Central memory CD8-positive, alpha-beta T cell (primary cell): ENCODE results near the gene TAF13.
A peak's percentile ranks its signal among the peaks of the same experiment; 100 is the strongest.
"Not testable (repeated sequence)": the region's sequence is repeated elsewhere in the genome, so short reads cannot be mapped to it uniquely, and the experiment has no call there.

ENCODE experiments used
- ATAC-seq: fragments of 150-1000 bp; cut with Tn5 transposase; replicated peaks from 2 replicates; pipeline ENCODE4 v1.10.0; 2022; ENCODE audit warnings: mild to moderate bottlenecking, moderate FRiP score, moderate number of reproducible peaks; ENCODE audit not compliant: poor library complexity, severe bottlenecking; ENCODE audit errors: extremely low read depth
- DNase-seq, 2 donors: peaks; one replicate each; pipeline ENCODE4 v3.0.0; 2021; ENCODE audit warnings: low spot score in 2 of 2
- H3K27ac Mint-ChIP-seq: one replicate; pipeline ENCODE4 v1.8.0; 2022; ENCODE audit warnings: low read depth, mild to moderate bottlenecking, moderate library complexity, mixed read lengths
- H3K27me3 Mint-ChIP-seq: one replicate; pipeline ENCODE4 v1.8.0; 2022; ENCODE audit warnings: mixed read lengths
- H3K36me3 Mint-ChIP-seq: one replicate; pipeline ENCODE4 v1.8.0; 2022; ENCODE audit warnings: mild to moderate bottlenecking, moderate library complexity, mixed read lengths; ENCODE audit not compliant: insufficient read depth
- H3K4me1 Mint-ChIP-seq: one replicate; pipeline ENCODE4 v1.8.0; 2022; ENCODE audit warnings: mixed read lengths
- H3K4me3 Mint-ChIP-seq: one replicate; pipeline ENCODE4 v1.8.0; 2022; ENCODE audit warnings: mild to moderate bottlenecking, moderate library complexity, mixed read lengths
- H3K9me3 Mint-ChIP-seq: one replicate; pipeline ENCODE4 v1.8.0; 2022; ENCODE audit warnings: mixed read lengths

Gene TAF13

DNA sequence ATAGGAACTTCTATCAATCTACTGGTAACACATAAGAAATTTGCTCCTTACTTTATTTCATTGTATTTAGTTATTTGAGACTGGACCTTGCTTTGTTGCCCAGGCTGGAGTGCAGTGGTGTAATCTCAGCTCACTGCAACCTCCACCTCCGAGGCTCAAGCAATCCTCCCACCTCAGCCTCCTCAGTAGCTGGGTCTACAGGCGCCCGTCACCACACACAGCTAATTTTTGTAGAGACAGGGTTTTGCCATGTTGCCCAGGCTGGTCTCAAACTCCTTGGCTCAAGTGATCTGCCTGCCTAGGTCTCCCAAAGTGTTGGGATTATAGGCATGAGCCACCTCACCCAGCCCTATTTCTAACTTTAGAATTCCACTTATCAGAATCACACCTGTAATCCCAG, 23.7 kb downstream of the TAF13 start:
- not testable (repeated sequence) for H3K27ac Mint-ChIP-seq, H3K27me3 Mint-ChIP-seq, H3K4me1 Mint-ChIP-seq, DNase-seq, H3K4me3 Mint-ChIP-seq, H3K36me3 Mint-ChIP-seq, ATAC-seq, H3K9me3 Mint-ChIP-seq

GRCh38 chr1:109050228-109050995, 25.4 kb downstream of the TAF13 start:
- H3K4me3 Mint-ChIP-seq, result no peak overlapping the region
- no peaks in the 10 kb centered on the region for H3K4me1 Mint-ChIP-seq

DNA sequence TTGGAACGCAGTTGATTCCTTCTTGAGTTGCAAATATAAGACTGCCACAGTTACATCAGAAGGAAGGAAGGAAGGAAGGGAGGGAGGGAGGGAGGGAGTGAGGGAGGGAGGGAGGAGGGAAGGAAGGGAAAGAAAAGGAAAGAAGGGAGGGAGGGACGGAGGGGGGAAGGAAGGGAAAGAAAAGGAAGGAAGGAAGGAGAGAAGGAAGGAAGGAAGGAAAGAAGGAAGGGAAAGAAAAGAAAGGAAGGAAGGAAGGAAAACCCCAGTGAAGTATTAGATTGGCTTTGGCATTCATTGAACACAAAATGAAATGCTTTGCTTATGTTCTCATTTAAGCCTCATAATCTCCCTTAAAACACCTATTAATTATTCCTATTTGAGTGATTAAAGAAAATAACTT, 27.5 kb downstream of the TAF13 start:
- Mint-ChIP-seq H3K9me3 (no peaks in the 10 kb centered on the region), H3K4me3 (no peak overlapping the region), H3K4me1 (no peaks in the 10 kb centered on the region), H3K27ac (no peak overlapping the region), H3K36me3 (no peaks in the 10 kb centered on the region), H3K27me3 (no peaks in the 10 kb centered on the region)
- no peak for ATAC-seq
- no peak for DNase-seq

More at GRCh38 chr1:109050228-109050995, 25.4 kb downstream of the TAF13 start:
- Mint-ChIP-seq H3K27me3 (no peaks in the 10 kb centered on the region), H3K9me3 (no peaks in the 10 kb centered on the region), H3K36me3 (no peaks in the 10 kb centered on the region), H3K27ac (no peak overlapping the region)
- no peak for DNase-seq
- ATAC-seq, result no peak

- H3K4me1 Mint-ChIP-seq, result peaks cover 4% of the 10 kb centered on the region
- no peaks in the 10 kb centered on the region for H3K36me3 Mint-ChIP-seq
- H3K27ac Mint-ChIP-seq, result no peak overlapping the region
- ATAC-seq (no peak), DNase-seq (no peak)
- no peak overlapping the region for H3K4me3 Mint-ChIP-seq
- no peaks in the 10 kb centered on the region for H3K9me3 Mint-ChIP-seq
- H3K27me3 Mint-ChIP-seq, result no peaks in the 10 kb centered on the region
Observed at GRCh38 chr1:109047339-109047738, 28.5 kb downstream of the TAF13 start.

DNA sequence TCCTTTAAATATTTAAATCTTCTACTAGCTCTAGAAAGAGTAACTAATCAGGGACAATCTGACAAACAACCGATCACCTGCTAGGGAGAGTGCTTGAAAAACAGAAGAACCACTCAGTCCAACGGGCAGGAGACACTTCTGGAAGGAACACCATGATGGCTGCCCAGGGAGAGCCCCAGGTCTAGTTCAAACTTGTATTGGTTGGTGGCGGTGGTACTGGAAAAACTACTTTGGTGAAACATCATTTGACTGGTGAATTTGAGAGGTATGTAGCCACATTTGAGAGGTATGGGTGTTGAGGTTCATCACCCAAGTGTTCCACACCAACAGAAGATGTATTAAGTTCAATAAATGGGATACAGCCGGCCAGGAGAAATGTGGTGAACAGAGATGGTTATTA, 29.1 kb downstream of the TAF13 start:
- no peaks in the 10 kb centered on the region for H3K27me3 Mint-ChIP-seq
- no peak for ATAC-seq
- no peak overlapping the region for H3K4me3 Mint-ChIP-seq
- H3K36me3 Mint-ChIP-seq, result peaks cover 3% of the 10 kb centered on the region
- DNase-seq, result no peak
- H3K4me1 Mint-ChIP-seq, result peaks cover 7% of the 10 kb centered on the region
- no peak overlapping the region for H3K27ac Mint-ChIP-seq
- no peaks in the 10 kb centered on the region for H3K9me3 Mint-ChIP-seq

DNA sequence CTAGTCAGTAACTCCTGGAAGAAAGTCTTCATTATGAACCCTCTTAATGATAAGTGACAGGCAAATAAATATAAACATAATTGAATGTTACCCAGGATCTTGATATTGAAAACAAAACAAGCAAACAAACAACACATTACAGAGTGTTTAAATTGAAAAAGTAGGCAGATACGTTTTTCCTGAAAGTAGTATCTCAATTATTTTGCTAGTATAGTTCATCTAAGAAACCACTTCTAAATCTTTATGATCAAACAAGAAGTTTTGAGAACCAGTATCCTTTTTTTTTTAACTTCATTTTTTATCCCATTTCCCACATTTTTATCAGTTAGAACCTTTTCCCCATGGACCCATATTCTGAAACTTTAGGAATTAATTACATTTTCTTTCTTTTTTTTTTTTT, 30.2 kb downstream of the TAF13 start:
- H3K4me3 Mint-ChIP-seq, result no peak overlapping the region
- no peak overlapping the region for H3K27ac Mint-ChIP-seq
- H3K4me1 Mint-ChIP-seq, result peaks cover 9% of the 10 kb centered on the region
- ATAC-seq, result no peak
- no peaks in the 10 kb centered on the region for H3K27me3 Mint-ChIP-seq
- DNase-seq, result no peak
- H3K36me3 Mint-ChIP-seq, result peaks cover 9% of the 10 kb centered on the region
- no peaks in the 10 kb centered on the region for H3K9me3 Mint-ChIP-seq

GRCh38 chr1:109041621-109042468, 34.0 kb downstream of the TAF13 start, which contains the start of gene WDR47:
Gene WDR47, minus strand, starts transcription at chr1:109042102. Its CDS starts 18,590 bp downstream, at chr1:109023512.
- Mint-ChIP-seq H3K4me1 (peaks cover 15% of the 10 kb centered on the region), H3K36me3 (peaks cover 9% of the 10 kb centered on the region), H3K9me3 (no peaks in the 10 kb centered on the region), H3K27ac (peak within 1 kb of the TSS; percentile 95), H3K4me3 (peak within 1 kb of the TSS; percentile 90), H3K27me3 (no peaks in the 10 kb centered on the region)
- DNase-seq (peak; percentile 89 to 95), ATAC-seq (peak; percentile 97)

DNA sequence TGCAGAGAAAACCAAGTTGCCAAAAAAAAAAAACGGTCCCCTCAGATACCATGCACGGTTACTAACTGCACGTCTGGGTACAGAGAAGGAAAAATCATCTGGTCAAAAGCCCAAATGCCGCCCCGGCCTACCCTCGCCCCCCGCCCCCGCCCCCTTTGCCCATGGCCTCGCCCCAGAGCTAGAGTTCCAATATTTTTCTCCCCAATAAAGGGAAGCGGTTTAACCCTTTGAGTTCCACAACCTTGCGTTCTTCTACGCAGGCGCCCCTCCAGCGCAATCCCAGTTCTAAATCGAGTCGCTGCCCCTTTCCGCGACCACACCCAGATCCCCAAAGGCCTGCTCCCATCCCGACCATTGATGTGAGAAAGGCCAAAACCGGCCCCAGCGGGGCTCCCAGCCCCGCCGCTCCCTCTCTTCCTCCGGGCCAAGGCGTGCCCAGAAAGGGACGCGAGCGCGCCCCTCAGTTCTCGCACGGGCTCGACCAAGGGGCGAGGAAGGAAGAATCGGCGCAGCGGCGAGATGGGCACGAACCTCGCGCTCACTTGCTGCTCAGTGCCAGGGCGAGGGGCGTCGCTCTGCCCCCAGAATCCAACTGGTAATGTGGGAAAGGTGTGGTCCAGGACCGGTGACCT, 34.7 kb downstream of the TAF13 start:
- no peaks in the 10 kb centered on the region for H3K9me3 Mint-ChIP-seq
- no peaks in the 10 kb centered on the region for H3K27me3 Mint-ChIP-seq
- H3K36me3 Mint-ChIP-seq, result peaks cover 9% of the 10 kb centered on the region
- peak overlapping the region; percentile 90 for H3K4me3 Mint-ChIP-seq
- H3K27ac Mint-ChIP-seq, result peak overlapping the region; percentile 95
- ATAC-seq (peak; percentile 20), DNase-seq (peak in 1 of 2 donors; percentile 16)
- H3K4me1 Mint-ChIP-seq, result peaks cover 15% of the 10 kb centered on the region

DNA sequence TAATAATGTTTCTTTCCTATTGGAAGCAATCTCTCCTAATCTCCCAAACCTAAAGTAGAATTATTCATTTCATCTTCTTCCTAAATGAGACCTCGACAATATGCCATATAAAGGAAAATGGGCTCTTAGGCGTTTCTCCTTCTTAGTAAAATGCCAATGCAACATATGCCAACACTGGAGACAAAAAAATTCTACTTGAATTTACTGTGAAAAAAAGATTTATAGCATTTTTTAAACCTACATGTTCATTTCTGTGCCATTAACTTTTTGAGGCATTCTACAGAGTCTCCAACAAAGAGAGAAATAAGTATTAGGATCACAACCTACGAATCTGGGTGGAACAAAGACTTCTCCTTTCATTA, 35.2 kb downstream of the TAF13 start:
- Mint-ChIP-seq H3K4me1 (peaks cover 15% of the 10 kb centered on the region), H3K4me3 (peak overlapping the region; percentile 90), H3K27me3 (no peaks in the 10 kb centered on the region), H3K27ac (peak overlapping the region; percentile 95), H3K36me3 (peaks cover 9% of the 10 kb centered on the region), H3K9me3 (no peaks in the 10 kb centered on the region)
- DNase-seq (no peak), ATAC-seq (no peak)

- Mint-ChIP-seq H3K27ac (no peak overlapping the region), H3K4me3 (no peak overlapping the region), H3K9me3 (no peaks in the 10 kb centered on the region), H3K4me1 (no peaks in the 10 kb centered on the region), H3K27me3 (no peaks in the 10 kb centered on the region), H3K36me3 (peaks cover 2% of the 10 kb centered on the region)
- DNase-seq (no peak), ATAC-seq (no peak)
Observed at GRCh38 chr1:109034382-109034781, 41.4 kb downstream of the TAF13 start.

GRCh38 chr1:109029493-109029892, 46.3 kb downstream of the TAF13 start:
- not testable (repeated sequence) for DNase-seq, H3K27me3 Mint-ChIP-seq, H3K4me1 Mint-ChIP-seq, H3K9me3 Mint-ChIP-seq, H3K36me3 Mint-ChIP-seq, H3K4me3 Mint-ChIP-seq, ATAC-seq, H3K27ac Mint-ChIP-seq

DNA sequence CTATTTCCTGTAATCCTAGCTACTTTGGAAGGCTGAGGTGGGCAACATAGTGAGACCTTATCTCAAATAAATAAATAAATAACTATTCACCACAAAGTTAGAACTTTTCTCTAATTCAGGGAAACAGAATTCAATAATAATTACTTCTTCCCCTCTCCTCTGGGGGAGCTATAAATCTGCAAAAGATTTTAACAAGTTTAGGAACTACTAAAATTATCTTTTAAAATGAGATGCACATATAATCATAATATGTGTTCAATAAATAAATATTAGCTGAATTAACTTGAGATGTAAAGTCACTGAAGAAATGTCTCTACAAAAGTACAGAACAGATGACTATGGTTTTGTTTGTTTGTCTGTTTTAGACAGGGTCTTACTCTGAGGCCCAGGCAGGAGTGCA, 48.0 kb downstream of the TAF13 start:
- Mint-ChIP-seq H3K4me3 (no peak overlapping the region), H3K27me3 (no peaks in the 10 kb centered on the region), H3K9me3 (no peaks in the 10 kb centered on the region), H3K27ac (no peak overlapping the region), H3K4me1 (no peaks in the 10 kb centered on the region), H3K36me3 (peaks cover 3% of the 10 kb centered on the region)
- DNase-seq (no peak), ATAC-seq (no peak)
